Ishikawa (cell line): Measurements from ENCODE around the gene MAFF.

Experiments
- CEBPB ChIP-seq: IDR thresholded peaks from 2 replicates; pipeline ENCODE4 v1.6.1; 2012
- CREB1 ChIP-seq: IDR thresholded peaks from 2 replicates; pipeline ENCODE4 v1.6.1; 2012; ENCODE audit warnings: low read depth
- EGR1 ChIP-seq: IDR thresholded peaks from 2 replicates; pipeline ENCODE4 v1.6.1; 2012
- EP300 ChIP-seq: IDR thresholded peaks from 2 replicates; pipeline ENCODE4 v1.6.1; 2012; ENCODE audit warnings: borderline replicate concordance
- FOXM1 ChIP-seq: IDR thresholded peaks from 2 replicates; pipeline ENCODE4 v1.6.1; 2012; ENCODE audit warnings: low read depth, borderline replicate concordance
- MAX ChIP-seq: IDR thresholded peaks from 2 replicates; pipeline ENCODE4 v1.6.1; 2012
- NFIC ChIP-seq: IDR thresholded peaks from 2 replicates; pipeline ENCODE4 v1.6.1; 2012
- RAD21 ChIP-seq: IDR thresholded peaks from 2 replicates; pipeline ENCODE4 v1.6.1; 2012; ENCODE audit warnings: low read depth
- REST ChIP-seq: IDR thresholded peaks from 2 replicates; pipeline ENCODE4 v1.6.1; 2012; ENCODE audit warnings: low read depth, mild to moderate bottlenecking
- TAF1 ChIP-seq: IDR thresholded peaks from 2 replicates; pipeline ENCODE4 v1.6.1; 2012; ENCODE audit warnings: low read depth, mild to moderate bottlenecking
- TCF12 ChIP-seq: IDR thresholded peaks from 2 replicates; pipeline ENCODE4 v1.6.1; 2012; ENCODE audit warnings: low read depth
- TEAD4 ChIP-seq: IDR thresholded peaks from 2 replicates; pipeline ENCODE4 v1.6.1; 2012
- USF1 ChIP-seq: IDR thresholded peaks from 2 replicates; pipeline ENCODE4 v1.6.1; 2012
- YY1 ChIP-seq: IDR thresholded peaks from 2 replicates; pipeline ENCODE4 v1.6.1; 2012; ENCODE audit warnings: low read depth
- ZBTB7A ChIP-seq: IDR thresholded peaks from 2 replicates; pipeline ENCODE4 v1.6.1; 2012; ENCODE audit warnings: low read depth

Gene MAFF

GRCh38 chr22:38176170-38176741 lies 25.5 kb upstream of the MAFF start:
- TF ChIP-seq TCF12 (no peak), FOXM1 (no peak), TEAD4 (no peak), RAD21 (no peak), TAF1 (no peak), CEBPB (no peak), MAX (no peak), YY1 (no peak), NFIC (no peak), ZBTB7A (no peak), REST (no peak), EP300 (no peak), EGR1 (no peak), CREB1 (no peak), USF1 (no peak)

- TF ChIP-seq CREB1 (no peak), YY1 (no peak), TAF1 (no peak; the same call in 1 of the 2 replicates), TEAD4 (no peak), NFIC (no peak), MAX (no peak), CEBPB (no peak), TCF12 (no peak), EGR1 (no peak), ZBTB7A (no peak), USF1 (no peak), EP300 (no peak), FOXM1 (no peak), REST (no peak), RAD21 (no peak)
Observed at GRCh38 chr22:38177044-38177443, 24.8 kb upstream of the MAFF start.

- TF ChIP-seq MAX (peak; percentile 67), RAD21 (peak; percentile 23; the same call in 1 of the 2 replicates), CEBPB (no peak), USF1 (peak; percentile 36), EGR1 (no peak), TEAD4 (peak; percentile 86), NFIC (no peak), EP300 (peak; percentile 55; the same call in 1 of the 2 replicates), TCF12 (peak; percentile 73)
Observed at GRCh38 chr22:38177926-38178604, 23.7 kb upstream of the MAFF start.

GRCh38 chr22:38180841-38181452 lies 20.8 kb upstream of the MAFF start:
- TF ChIP-seq TCF12 (0 out of 2 replicates have a peak, but pooled peaks have one; percentile 20), ZBTB7A (0 out of 2 replicates have a peak, but pooled peaks have one; percentile 4), REST (no peak), FOXM1 (no peak), USF1 (peak; percentile 70), CEBPB (no peak)
